ENCODE measurements around the gene MCU.

GRCh38 chr10:72810976-72811375, 119.0 kb downstream of the MCU start:
- no peak for TF ChIP-seq CTCF (IDR thresholded peaks at IDR 0.05; ENCODE audit: poor library complexity, severe bottlenecking)
- TF ChIP-seq REST (IDR thresholded peaks at IDR 0.05; ENCODE audit: borderline replicate concordance), result no peak

Measured in neural cell (in vitro differentiated cells).